Measurements from ENCODE around the gene ELMO1.

GRCh38 chr7:37054624-37055241, 393.9 kb downstream of the ELMO1 start:
- no peak for TF ChIP-seq CTCF (IDR thresholded peaks at IDR 0.05)
- no peak for TF ChIP-seq POLR2A (IDR thresholded peaks at IDR 0.05)
- no peak for TF ChIP-seq POLR2AphosphoS5 (IDR thresholded peaks at IDR 0.05)
